SU-DHL-6 (cell line): ENCODE results near the gene PACS2.

Experiments
- H2AFZ ChIP-seq: fragments of 200-600 bp; sonication (generic); 2 replicates; pipeline ENCODE4 v1.6.1; 2014; ENCODE audit warnings: low read depth, mild to moderate bottlenecking, moderate library complexity, mixed read lengths, antibody characterized with exemption, low read length; ENCODE audit not compliant: severe bottlenecking
- H3F3A ChIP-seq: fragments of 200-600 bp; shearing (Covaris generic); 2 replicates; pipeline ENCODE4 v1.6.0; 2016; ENCODE audit warnings: antibody characterized with exemption, mild to moderate bottlenecking; ENCODE audit not compliant: insufficient read depth
- H3K27ac ChIP-seq: fragments of 200-600 bp; sonication (generic); 2 replicates; pipeline ENCODE4 v1.5.1; 2016; ENCODE audit warnings: low read depth, mild to moderate bottlenecking, low read length, moderate library complexity, mixed read lengths
- H3K27me3 ChIP-seq: fragments of 200-600 bp; sonication (generic), shearing (Covaris generic); 2 replicates; pipeline ENCODE4 v1.6.0; 2014; ENCODE audit warnings: mild to moderate bottlenecking, low read length
- H3K36me3 ChIP-seq: fragments of 200-600 bp; sonication (generic); 2 replicates; pipeline ENCODE4 v1.6.1; 2014; ENCODE audit warnings: mild to moderate bottlenecking, low read length, mixed read lengths
- H3K4me2 ChIP-seq: fragments of 300-600, 200-600 bp; shearing (Covaris generic), sonication (generic); 2 replicates; pipeline ENCODE4 v1.6.0; 2014; ENCODE audit warnings: low read length, low read depth, mild to moderate bottlenecking; ENCODE audit not compliant: poor library complexity, severe bottlenecking
- H3K4me3 ChIP-seq: fragments of 200-600 bp; sonication (generic); 2 replicates; pipeline ENCODE4 v1.5.1; 2014; ENCODE audit warnings: antibody characterized with exemption, low read length, mild to moderate bottlenecking, mixed read lengths; ENCODE audit not compliant: insufficient read depth, poor library complexity, severe bottlenecking
- H3K79me2 ChIP-seq: fragments of 200-600 bp; sonication (generic); 2 replicates; pipeline ENCODE4 v1.6.1; 2014; ENCODE audit warnings: mild to moderate bottlenecking, low read length, moderate library complexity; ENCODE audit not compliant: insufficient read depth
- H3K9ac ChIP-seq: fragments of 200-600 bp; sonication (generic); 2 replicates; pipeline ENCODE4 v1.7.0; 2014; ENCODE audit warnings: mild to moderate bottlenecking, low read length
- H3K9me2 ChIP-seq: fragments of 200-600 bp; sonication (generic); replicated peaks from 2 replicates; pipeline ENCODE4 v1.6.1; 2014; ENCODE audit warnings: low read length; ENCODE audit not compliant: insufficient read depth
- H3K9me3 ChIP-seq: fragments of 200-600 bp; sonication (generic); 2 replicates; pipeline ENCODE4 v1.6.1; 2014; ENCODE audit warnings: low read length, mixed read lengths; ENCODE audit not compliant: insufficient read depth
- H4K20me1 ChIP-seq: fragments of 200-600 bp; sonication (generic); 2 replicates; pipeline ENCODE4 v1.6.1; 2014; ENCODE audit warnings: low read depth, mild to moderate bottlenecking, antibody characterized with exemption, low read length, moderate library complexity, mixed read lengths
- CTCF ChIP-seq: fragments of 200-600 bp; sonication (generic); IDR thresholded peaks from one replicate; pipeline ENCODE4 v1.5.1; 2017; ENCODE audit warnings: antibody characterized with exemption, mild to moderate bottlenecking, low read length, moderate library complexity; ENCODE audit not compliant: insufficient read depth, poor library complexity, severe bottlenecking
- EZH2phosphoT487 ChIP-seq: fragments of 200-600 bp; sonication (generic), shearing (Covaris generic); conservative IDR thresholded peaks from 2 replicates; pipeline ENCODE4 v1.6.1; 2018; ENCODE audit warnings: mild to moderate bottlenecking, antibody characterized with exemption, low read length, moderate library complexity, mixed read lengths

The PACS2 gene

GRCh38 chr14:105442834-105443233 is 128.3 kb downstream of the PACS2 start:
- H3K4me3 ChIP-seq = no peak overlapping the region
- no peak overlapping the region for H3K9ac ChIP-seq
- H3F3A ChIP-seq = no peaks in the 10 kb centered on the region
- peaks cover 3% of the 10 kb centered on the region; the same call in 1 of the 2 replicates for H4K20me1 ChIP-seq
- H3K36me3 ChIP-seq = no peaks in the 10 kb centered on the region
- no peaks in the 10 kb centered on the region for H3K9me3 ChIP-seq
- no peak for TF ChIP-seq EZH2phosphoT487
- no peak for TF ChIP-seq CTCF
- H3K27me3 ChIP-seq = no peaks in the 10 kb centered on the region
- no peak overlapping the region for H2AFZ ChIP-seq
- H3K79me2 ChIP-seq = peaks cover 27% of the 10 kb centered on the region
- H3K27ac ChIP-seq = no peak overlapping the region
- no peak overlapping the region for H3K4me2 ChIP-seq
- no peaks in the 10 kb centered on the region for H3K9me2 ChIP-seq

DNA sequence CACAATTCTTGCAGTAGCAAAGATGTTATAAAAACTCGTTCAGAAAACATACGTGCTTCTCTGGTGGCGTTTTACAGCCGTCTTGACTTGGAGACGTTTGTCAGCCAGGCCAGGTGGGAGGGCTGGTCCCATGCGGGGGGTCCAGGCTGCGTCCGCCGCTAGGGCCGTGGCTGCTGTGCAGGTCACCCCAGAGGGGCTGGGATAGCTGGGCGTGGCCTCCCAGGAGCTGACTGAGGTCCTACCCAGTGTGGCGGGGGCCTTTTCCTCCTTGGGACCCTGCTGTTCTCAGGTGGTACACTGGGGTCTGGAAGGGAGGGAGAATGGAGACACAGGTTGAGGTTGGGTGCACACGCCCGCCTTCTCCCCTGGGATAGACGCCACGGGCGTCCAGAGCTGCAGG is 130.3 kb downstream of the PACS2 start:
- TF ChIP-seq EZH2phosphoT487 (no peak), CTCF (no peak)
- Histone ChIP-seq H3K4me2 (no peak overlapping the region), H3K36me3 (no peaks in the 10 kb centered on the region), H3K79me2 (peaks cover 9% of the 10 kb centered on the region; the same call in 1 of the 2 replicates), H4K20me1 (peaks cover 3% of the 10 kb centered on the region; the same call in 1 of the 2 replicates), H3K27me3 (no peaks in the 10 kb centered on the region), H3K4me3 (no peak overlapping the region), H3K9me2 (no peaks in the 10 kb centered on the region), H3F3A (no peaks in the 10 kb centered on the region), H3K9me3 (no peaks in the 10 kb centered on the region), H3K9ac (no peak overlapping the region), H2AFZ (no peak overlapping the region), H3K27ac (no peak overlapping the region)

- Histone ChIP-seq H3K4me3 (no peak overlapping the region), H3K9me2 (no peaks in the 10 kb centered on the region), H3K27ac (no peak overlapping the region), H3K79me2 (peaks cover 5% of the 10 kb centered on the region; the same call in 1 of the 2 replicates), H3K4me2 (no peak overlapping the region), H2AFZ (no peak overlapping the region), H3K9ac (no peak overlapping the region), H3K9me3 (no peaks in the 10 kb centered on the region), H4K20me1 (peaks cover 3% of the 10 kb centered on the region; the same call in 1 of the 2 replicates), H3F3A (no peaks in the 10 kb centered on the region), H3K36me3 (no peaks in the 10 kb centered on the region), H3K27me3 (no peaks in the 10 kb centered on the region)
- TF ChIP-seq CTCF (no peak), EZH2phosphoT487 (no peak)
These were observed 130.7 kb downstream of the PACS2 start for GRCh38 chr14:105445290-105445689.
